ENCODE results near the gene TMEM126A.
A peak's percentile ranks its signal among the peaks of the same experiment; 100 is the strongest.

Gene TMEM126A

DNA sequence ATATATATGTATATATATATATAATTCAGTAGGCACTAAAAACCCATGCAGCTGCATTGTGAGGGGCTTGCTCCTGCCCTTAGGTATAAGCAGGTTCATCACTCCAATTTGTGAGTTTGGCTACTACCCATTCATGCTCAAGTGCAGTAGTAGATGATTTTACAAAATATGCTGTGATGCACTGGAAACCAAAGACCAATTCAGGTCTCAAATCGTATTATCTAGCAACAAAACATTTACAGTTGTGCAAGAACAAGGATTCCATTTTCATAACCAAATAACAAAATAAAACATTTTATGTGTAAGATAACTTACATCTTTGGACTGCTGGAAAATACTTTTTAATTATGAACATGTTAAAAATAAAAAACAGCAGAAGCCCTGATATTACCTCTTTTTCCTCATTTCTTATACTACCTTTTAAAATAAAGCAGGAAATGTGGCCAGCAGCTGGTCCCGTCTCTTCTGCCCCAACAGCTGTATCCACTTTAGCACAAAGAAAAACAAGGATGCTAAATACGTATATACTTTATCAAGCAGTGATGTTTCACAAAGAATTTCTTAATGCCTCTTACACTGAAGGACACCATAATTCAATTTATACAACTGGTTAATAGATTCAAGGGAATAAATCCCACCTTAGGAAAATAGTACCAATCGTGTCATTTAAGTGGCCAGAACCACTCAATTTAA lies 14.4 kb downstream of the TMEM126A start:
- TF ChIP-seq, protein P1, sequence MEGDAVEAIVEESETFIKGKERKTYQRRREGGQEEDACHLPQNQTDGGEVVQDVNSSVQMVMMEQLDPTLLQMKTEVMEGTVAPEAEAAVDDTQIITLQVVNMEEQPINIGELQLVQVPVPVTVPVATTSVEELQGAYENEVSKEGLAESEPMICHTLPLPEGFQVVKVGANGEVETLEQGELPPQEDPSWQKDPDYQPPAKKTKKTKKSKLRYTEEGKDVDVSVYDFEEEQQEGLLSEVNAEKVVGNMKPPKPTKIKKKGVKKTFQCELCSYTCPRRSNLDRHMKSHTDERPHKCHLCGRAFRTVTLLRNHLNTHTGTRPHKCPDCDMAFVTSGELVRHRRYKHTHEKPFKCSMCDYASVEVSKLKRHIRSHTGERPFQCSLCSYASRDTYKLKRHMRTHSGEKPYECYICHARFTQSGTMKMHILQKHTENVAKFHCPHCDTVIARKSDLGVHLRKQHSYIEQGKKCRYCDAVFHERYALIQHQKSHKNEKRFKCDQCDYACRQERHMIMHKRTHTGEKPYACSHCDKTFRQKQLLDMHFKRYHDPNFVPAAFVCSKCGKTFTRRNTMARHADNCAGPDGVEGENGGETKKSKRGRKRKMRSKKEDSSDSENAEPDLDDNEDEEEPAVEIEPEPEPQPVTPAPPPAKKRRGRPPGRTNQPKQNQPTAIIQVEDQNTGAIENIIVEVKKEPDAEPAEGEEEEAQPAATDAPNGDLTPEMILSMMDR (IDR thresholded peaks at IDR 0.05; ENCODE audit: low read depth, low read length, missing control alignments), result no peak
- H3K4me3 ChIP-seq (ENCODE audit: low read depth, low read length), result peak overlapping the region; percentile 69
- no peak for DNase-seq (ENCODE audit: low read depth)

DNA sequence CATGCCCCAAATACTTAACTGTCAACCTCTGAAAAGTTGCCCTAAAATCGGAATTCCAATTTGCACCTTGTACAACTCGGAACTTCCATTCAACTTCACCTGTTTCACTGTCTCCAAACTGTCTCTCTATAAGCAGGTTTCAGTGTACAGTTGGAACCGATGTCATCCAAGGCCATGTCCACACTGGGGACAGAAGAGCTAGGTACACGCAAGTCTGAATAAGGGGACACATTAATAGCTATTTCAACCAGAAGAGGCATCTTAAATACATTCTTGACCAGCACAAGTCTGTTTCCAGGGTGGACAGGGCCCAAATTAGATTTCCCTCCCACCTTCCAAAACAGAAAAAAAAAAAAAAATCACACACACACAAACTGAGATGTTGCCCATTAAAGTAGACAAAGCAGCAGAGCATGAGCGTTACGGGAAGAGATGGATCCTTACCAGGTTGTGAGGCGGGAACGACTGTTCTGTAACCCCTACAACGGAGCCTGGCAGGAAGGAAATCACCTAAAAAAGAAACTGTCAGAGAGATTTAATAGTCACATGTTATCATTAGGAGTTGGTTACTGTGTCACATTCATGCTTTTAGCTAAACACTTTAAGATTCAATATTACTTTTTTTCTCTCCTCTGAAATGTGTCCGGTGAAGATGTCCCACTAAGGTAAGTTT lies 15.4 kb downstream of the TMEM126A start:
- no peak for DNase-seq (ENCODE audit: low read depth)
- TF ChIP-seq, protein P1 (IDR thresholded peaks at IDR 0.05; ENCODE audit: low read depth, low read length, missing control alignments), result no peak
- peak overlapping the region; percentile 69 for H3K4me3 ChIP-seq (ENCODE audit: low read depth, low read length)

DNA sequence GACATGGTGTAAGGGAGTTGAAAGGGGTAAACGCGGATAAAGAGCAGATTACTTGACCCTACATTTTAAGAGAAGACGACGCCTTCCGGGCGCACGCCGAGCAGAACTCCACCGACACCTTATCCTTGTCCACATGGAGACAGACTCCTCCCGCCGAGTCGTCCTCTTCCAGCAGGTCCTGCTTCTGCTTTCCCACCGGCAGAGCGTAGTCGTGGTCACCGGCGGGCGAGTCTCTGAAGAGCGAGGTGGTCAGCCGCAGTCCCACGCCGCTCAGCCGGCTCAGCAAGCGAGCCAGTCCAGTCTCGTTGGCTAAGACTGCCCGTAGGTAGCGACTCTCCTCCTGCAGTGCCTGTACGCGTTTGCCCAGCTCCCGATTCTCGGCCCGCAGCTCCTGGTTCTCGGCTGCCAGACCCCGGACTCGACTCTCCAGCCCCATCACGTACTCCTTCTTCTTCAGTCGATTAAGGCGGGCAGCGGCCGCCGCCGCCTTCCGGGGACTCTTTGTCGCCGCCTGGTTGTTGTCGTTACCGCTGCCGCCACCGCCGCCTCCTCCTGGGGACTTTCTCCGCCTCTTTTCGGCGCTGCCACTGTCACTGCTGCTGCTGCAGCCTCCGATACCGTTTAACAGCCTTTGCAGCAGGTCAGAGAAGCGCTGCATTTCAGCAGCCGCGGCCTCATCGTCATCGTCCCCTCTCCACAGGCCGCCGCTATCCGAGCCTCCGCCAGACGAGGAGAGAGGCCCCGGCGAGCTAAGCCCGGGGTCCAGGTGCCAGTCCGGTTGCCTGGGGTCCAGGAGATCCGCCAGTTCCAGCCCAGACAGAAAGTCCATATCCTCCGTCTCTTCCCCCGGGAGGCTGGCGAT lies 16.2 kb downstream of the TMEM126A start:
- H3K4me3 ChIP-seq (ENCODE audit: low read depth, low read length), result peak overlapping the region; percentile 69
- peak; percentile 31 for DNase-seq (ENCODE audit: low read depth)
- TF ChIP-seq, protein P1 (IDR thresholded peaks at IDR 0.05; ENCODE audit: low read depth, low read length, missing control alignments), result peak; percentile 68

DNA sequence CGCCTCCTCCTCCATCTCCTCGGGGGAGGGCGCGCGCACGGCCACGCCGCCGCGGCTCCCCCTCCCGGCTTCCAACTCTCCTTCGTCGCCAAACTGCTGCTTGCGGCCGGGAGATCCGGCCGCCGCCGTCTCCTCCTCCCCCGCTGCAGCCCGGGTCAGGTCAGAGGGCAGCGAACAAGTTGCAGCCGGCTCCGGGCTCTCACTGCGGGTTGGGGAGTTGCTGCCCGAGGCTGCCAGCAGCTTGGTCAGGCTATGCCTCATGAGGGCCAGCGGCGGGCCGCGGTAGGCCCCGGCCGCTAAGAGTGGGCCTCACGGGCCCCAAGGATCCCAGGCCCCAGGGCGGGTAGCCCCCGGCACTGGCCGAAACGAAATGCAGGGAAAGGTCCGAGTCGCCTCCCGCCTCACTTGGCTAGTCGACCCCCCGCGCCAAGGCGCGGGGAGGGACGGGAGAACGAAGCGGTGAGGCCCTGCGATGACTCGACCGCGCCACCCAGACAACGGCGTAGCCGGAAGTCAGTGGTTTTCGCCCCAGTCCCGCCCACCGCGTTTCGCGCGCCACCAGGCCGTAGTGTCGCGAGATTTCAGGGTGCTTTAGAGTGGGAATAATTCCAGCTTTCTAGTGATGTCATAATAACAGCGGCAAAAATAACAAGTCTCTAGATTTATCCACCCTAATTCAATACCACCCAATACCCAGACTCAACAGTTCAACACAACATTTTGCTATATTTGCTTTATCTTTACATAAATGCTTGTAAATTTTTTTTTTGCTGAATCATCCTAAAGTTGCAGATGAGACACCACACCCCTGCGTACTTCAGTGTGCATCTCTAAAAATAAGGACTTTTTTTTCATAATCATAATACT lies 17.1 kb downstream of the TMEM126A start, which contains the start of gene CREBZF:
Gene CREBZF, minus strand, starts transcription at position 515 of the 867 bp plus-strand sequence. Its CDS starts 254 bp downstream, at position 261.
- peak within 1 kb of the TSS; percentile 69 for H3K4me3 ChIP-seq (ENCODE audit: low read depth, low read length)
- DNase-seq (ENCODE audit: low read depth), result peak; percentile 84
- TF ChIP-seq, protein P1 (IDR thresholded peaks at IDR 0.05; ENCODE audit: low read depth, low read length, missing control alignments), result no peak

DNA sequence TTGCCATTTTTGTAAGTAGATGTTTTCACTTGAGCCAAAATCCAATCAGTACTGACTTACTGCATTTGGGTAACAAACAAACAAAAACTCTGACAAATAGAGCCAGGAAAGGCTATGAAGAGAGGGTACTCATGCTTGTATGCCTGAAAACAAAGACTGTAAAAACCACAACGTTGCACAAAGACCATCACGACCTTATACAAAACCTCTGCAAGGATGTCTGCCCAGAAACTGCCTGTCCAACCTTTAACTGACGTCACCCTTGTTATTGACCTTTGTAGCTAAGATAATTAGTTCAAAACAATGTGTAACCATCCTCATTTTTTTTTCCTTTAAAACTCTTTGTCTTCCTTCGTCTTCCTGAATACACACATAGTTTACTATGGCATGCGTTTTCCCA lies 18.0 kb downstream of the TMEM126A start:
- H3K4me3 ChIP-seq (ENCODE audit: low read depth, low read length), result no peak overlapping the region
- no peak for DNase-seq (ENCODE audit: low read depth)
- TF ChIP-seq, protein P1 (IDR thresholded peaks at IDR 0.05; ENCODE audit: low read depth, low read length, missing control alignments), result no peak

DNA sequence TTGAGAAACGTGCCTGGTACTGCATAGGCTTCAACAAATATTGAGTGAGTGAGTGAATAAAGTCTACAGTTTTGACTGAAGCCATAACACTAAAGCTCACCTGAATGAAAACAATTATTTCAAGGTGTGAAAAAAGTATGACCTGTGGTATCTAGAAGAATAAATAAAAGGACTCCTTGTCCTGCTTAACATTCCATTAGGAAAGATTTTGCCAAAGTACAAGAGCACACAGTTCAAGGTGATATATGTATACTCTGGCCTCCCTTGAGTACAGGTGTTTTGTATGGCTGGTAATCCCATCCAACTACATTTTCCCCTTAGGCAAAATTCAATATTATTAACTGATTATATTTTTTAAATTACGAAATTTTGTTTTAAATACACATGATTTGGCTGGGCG lies 18.9 kb downstream of the TMEM126A start:
- no peak overlapping the region for H3K4me3 ChIP-seq (ENCODE audit: low read depth, low read length)
- no peak for DNase-seq (ENCODE audit: low read depth)
- TF ChIP-seq, protein P1 (IDR thresholded peaks at IDR 0.05; ENCODE audit: low read depth, low read length, missing control alignments), result no peak
